Keratinocyte (primary cell): ENCODE measurements around the gene USP10. TPM values are rescaled to one million over a fixed set of nuclear protein-coding genes. Genes with fewer than 3 reads are reported as not detected.

Source experiments
- DNase-seq: peaks from one replicate; pipeline ENCODE4 v3.0.0-alpha.2; 2011; ENCODE audit warnings: low read depth, missing footprints, low spot score
- FAIRE-seq: peaks from 2 replicates; lab custom pipeline; 2011; peaks lifted over from hg19 to GRCh38; lab: Jason Lieb, UNC
- H2AFZ ChIP-seq: 2 replicates; pipeline ENCODE4 v1.6.0; 2012; ENCODE audit warnings: low read length, control low read depth, inconsistent platforms; ENCODE audit not compliant: control insufficient read depth
- H3K27ac ChIP-seq: 2 replicates; pipeline ENCODE4 v1.5.1; 2011; ENCODE audit warnings: low read length; ENCODE audit not compliant: control insufficient read depth, insufficient read depth
- H3K27me3 ChIP-seq: 3 replicates; pipeline ENCODE4 v1.6.0; 2011; ENCODE audit warnings: low read length; ENCODE audit not compliant: control insufficient read depth, insufficient read depth; ENCODE audit errors: extremely low read depth
- H3K36me3 ChIP-seq, 2 experiments: 2 replicates in 1 of 2; 3 replicates in 1 of 2; pipeline ENCODE4 v1.5.1; 2011; ENCODE audit warnings: low read length in 2 of 2, mild to moderate bottlenecking in 1 of 2; ENCODE audit not compliant: control insufficient read depth in 2 of 2, insufficient read depth in 2 of 2; ENCODE audit errors: extremely low read depth in 1 of 2
- H3K4me1 ChIP-seq: 3 replicates; pipeline ENCODE4 v1.5.1; 2011; ENCODE audit warnings: low read length; ENCODE audit not compliant: control insufficient read depth, insufficient read depth; ENCODE audit errors: extremely low read depth
- H3K4me2 ChIP-seq: 3 replicates; pipeline ENCODE4 v1.6.0; 2011; ENCODE audit warnings: low read depth, low read length; ENCODE audit not compliant: control insufficient read depth, insufficient read depth; ENCODE audit errors: extremely low read depth
- H3K4me3 ChIP-seq, 3 experiments: fragments of 200-600 bp in 1 of 3; sonication (generic) in 1 of 3; 2 replicates in 2 of 3; 3 replicates in 1 of 3; pipeline ENCODE4 v1.5.1; 2011 to 2016; ENCODE audit warnings: low read length in 3 of 3, mild to moderate bottlenecking in 3 of 3, control low read depth in 2 of 3, inconsistent platforms in 1 of 3, low read depth in 1 of 3, mixed read lengths in 1 of 3, mixed run types in 1 of 3, moderate library complexity in 1 of 3; ENCODE audit not compliant: control insufficient read depth in 2 of 3, insufficient read depth in 2 of 3; ENCODE audit errors: extremely low read depth in 1 of 3
- H3K79me2 ChIP-seq: 2 replicates; pipeline ENCODE4 v1.6.0; 2012; ENCODE audit warnings: low read length; ENCODE audit not compliant: control insufficient read depth, insufficient read depth
- H3K9ac ChIP-seq: 3 replicates; pipeline ENCODE4 v1.6.0; 2011; ENCODE audit warnings: low read length; ENCODE audit not compliant: control insufficient read depth, insufficient read depth; ENCODE audit errors: extremely low read depth
- H3K9me1 ChIP-seq: 3 replicates; pipeline ENCODE4 v1.6.0; 2011; ENCODE audit warnings: low read length; ENCODE audit not compliant: control insufficient read depth, insufficient read depth; ENCODE audit errors: extremely low read depth
- H3K9me3 ChIP-seq: 2 replicates; pipeline ENCODE4 v1.5.1; 2012; ENCODE audit warnings: low read depth, low read length; ENCODE audit not compliant: control insufficient read depth
- H4K20me1 ChIP-seq: 3 replicates; pipeline ENCODE4 v1.6.0; 2011; ENCODE audit warnings: low read length; ENCODE audit not compliant: control insufficient read depth, insufficient read depth; ENCODE audit errors: extremely low read depth
- EZH2 ChIP-seq: IDR thresholded peaks from one replicate; pipeline ENCODE4 v1.6.1; 2012; ENCODE audit warnings: inconsistent platforms, mild to moderate bottlenecking, low read length, moderate library complexity
- dilution Hi-C: fragments of 300-500 bp; cut with MboI; formaldehyde crosslinking; loops from one replicate; pipeline ENCODE4 v1.7.0; 2020; ENCODE audit warnings: low sequenced_read_pairs; ENCODE audit not compliant: extremely low pct_ligation_motif_present
- polyA plus RNA-seq, 5 experiments: library from polyadenylated mRNA; depleted of rRNA in 3 of 5; stranded (reverse) in 3 of 5; stranded (forward) in 1 of 5; unstranded in 1 of 5; fragments of >200 nt; gene quantifications; 1 replicate in 1 of 5; 2 replicates in 3 of 5; 3 replicates in 1 of 5; pipeline versions ENCODE4 v1.2.1 to v1.2.3, GENCODE V29; 2011 to 2012; ENCODE audit warnings: missing spikeins in 2 of 5, low read depth in 1 of 5, low replicate concordance in 1 of 5
- TF ChIP-seq, protein P1 (sequence below), 3 experiments: IDR thresholded peaks in 1 of 3; conservative IDR thresholded peaks in 1 of 3; optimal IDR thresholded peaks in 1 of 3; 2 replicates in 2 of 3; 3 replicates in 1 of 3; pipeline versions ENCODE3 to v1.5.1; 2011; ENCODE audit warnings: low read length in 3 of 3, mild to moderate bottlenecking in 3 of 3, moderate library complexity in 2 of 3, control low read depth in 1 of 3, inconsistent platforms in 1 of 3; ENCODE audit not compliant: insufficient read depth in 2 of 3; ENCODE audit errors: extremely low read depth in 1 of 3

USP10 gene
- polyA plus RNA-seq, 1 donor (not counting 4 experiments of a cell fraction or from before 2014, with no cell fraction given) = 92.0 TPM

DNA sequence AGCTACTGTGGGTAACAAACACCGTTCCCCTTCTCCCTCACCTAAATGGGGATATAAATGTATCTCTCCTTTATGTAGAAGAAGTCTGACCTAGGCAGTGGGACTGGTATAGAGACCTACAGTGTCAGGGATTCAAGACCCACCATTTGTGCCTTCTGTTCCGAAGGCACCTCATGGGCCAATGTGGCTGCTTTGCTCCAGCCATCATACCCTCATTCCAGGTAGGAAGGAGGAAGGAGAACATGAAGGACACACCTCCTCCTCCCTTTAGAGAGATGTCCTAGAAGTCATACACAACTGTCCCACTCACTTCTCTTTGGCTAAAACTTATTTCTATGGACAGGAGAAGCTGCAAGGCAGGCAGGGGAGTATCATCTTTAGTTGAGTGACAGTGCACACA lies 111.7 kb downstream of the USP10 start:
- Histone ChIP-seq H4K20me1 (no peaks in the 10 kb centered on the region), H3K27me3 (peaks cover 51% of the 10 kb centered on the region), H3K9me1 (no peaks in the 10 kb centered on the region), H3K9ac (no peak overlapping the region), H3K9me3 (no peaks in the 10 kb centered on the region), H3K36me3 (no peaks in the 10 kb centered on the region), H3K4me2 (no peak overlapping the region), H3K4me3 (no peak overlapping the region), H3K27ac (no peak overlapping the region), H2AFZ (no peak overlapping the region), H3K4me1 (no peaks in the 10 kb centered on the region), H3K79me2 (no peaks in the 10 kb centered on the region)
- FAIRE-seq = no peak
- no peak for DNase-seq
- dilution Hi-C loops = no loop called here
- TF ChIP-seq EZH2 = no peak
- TF ChIP-seq, protein P1, sequence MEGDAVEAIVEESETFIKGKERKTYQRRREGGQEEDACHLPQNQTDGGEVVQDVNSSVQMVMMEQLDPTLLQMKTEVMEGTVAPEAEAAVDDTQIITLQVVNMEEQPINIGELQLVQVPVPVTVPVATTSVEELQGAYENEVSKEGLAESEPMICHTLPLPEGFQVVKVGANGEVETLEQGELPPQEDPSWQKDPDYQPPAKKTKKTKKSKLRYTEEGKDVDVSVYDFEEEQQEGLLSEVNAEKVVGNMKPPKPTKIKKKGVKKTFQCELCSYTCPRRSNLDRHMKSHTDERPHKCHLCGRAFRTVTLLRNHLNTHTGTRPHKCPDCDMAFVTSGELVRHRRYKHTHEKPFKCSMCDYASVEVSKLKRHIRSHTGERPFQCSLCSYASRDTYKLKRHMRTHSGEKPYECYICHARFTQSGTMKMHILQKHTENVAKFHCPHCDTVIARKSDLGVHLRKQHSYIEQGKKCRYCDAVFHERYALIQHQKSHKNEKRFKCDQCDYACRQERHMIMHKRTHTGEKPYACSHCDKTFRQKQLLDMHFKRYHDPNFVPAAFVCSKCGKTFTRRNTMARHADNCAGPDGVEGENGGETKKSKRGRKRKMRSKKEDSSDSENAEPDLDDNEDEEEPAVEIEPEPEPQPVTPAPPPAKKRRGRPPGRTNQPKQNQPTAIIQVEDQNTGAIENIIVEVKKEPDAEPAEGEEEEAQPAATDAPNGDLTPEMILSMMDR (optimal IDR thresholded peaks at IDR 0.05 in 1 of 3, IDR thresholded peaks at IDR 0.05 in 1 of 3, conservative IDR thresholded peaks at IDR 0.05 in 1 of 3; ENCODE audit: extremely low read depth in 1 of 3, insufficient read depth in 2 of 3, low read length in 3 of 3) = no peak

DNA sequence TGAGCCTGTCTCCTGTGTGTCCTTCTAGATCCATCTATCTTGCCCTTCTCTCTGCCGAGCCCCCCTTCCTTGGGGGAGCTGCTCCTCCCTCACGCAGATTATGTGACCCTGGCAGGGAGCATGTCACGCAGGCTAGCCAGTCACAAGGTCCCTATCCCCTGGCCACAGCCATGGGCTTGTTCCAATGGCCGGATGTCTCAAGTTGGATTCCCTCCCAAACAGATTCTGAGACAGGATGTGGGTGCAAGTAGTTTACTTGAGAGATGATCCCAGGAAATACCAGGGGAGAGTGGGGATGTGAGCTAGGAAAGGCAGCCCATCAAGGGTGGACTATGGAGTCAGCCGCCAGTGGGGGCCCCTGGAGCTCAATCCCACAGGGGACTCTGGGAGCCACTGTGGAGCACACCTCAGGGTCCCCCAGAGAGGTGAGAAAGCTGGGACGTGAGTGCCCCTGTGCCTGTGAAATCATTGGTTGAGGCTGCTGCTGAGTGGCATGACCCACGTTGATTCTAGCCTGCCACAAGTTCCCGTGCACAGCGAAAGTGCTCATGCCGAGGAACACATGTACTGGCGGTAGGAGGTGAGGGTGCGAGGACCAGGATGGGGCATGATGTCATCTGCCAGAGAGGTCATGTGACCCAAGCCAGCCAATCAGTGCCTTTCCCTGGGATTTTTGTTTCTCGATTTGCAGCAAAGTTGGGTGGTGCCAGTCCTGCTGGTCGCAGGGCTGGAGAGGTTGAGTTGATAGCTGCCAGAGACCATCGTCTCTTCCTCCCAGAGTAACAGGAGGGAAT lies 113.5 kb downstream of the USP10 start:
- no peak overlapping the region for H3K27ac ChIP-seq

More for the DNA sequence above, 113.5 kb downstream of the USP10 start:
- no peaks in the 10 kb centered on the region for H3K4me1 ChIP-seq
- no peaks in the 10 kb centered on the region for H3K9me1 ChIP-seq
- H3K4me2 ChIP-seq = no peak overlapping the region
- TF ChIP-seq EZH2 = no peak
- TF ChIP-seq, protein P1 (optimal IDR thresholded peaks at IDR 0.05 in 1 of 3, IDR thresholded peaks at IDR 0.05 in 1 of 3, conservative IDR thresholded peaks at IDR 0.05 in 1 of 3; ENCODE audit: extremely low read depth in 1 of 3, insufficient read depth in 2 of 3, low read length in 3 of 3) = no peak
- FAIRE-seq = no peak
- H2AFZ ChIP-seq = no peak overlapping the region
- H3K36me3 ChIP-seq = no peaks in the 10 kb centered on the region
- dilution Hi-C loops = no loop called here
- no peak overlapping the region for H3K4me3 ChIP-seq
- H3K9me3 ChIP-seq = no peaks in the 10 kb centered on the region
- no peak for DNase-seq
- peaks cover 42% of the 10 kb centered on the region for H3K27me3 ChIP-seq
- H3K79me2 ChIP-seq = no peaks in the 10 kb centered on the region
- no peak overlapping the region for H3K9ac ChIP-seq
- no peaks in the 10 kb centered on the region for H4K20me1 ChIP-seq
